Small intestine (tissue), 7 donors: ENCODE results near the gene RAE1. TPM values are rescaled to one million over a fixed set of nuclear protein-coding genes. Genes with fewer than 3 reads are reported as not detected.

Experiments used
- DNase-seq, 2 donors: peaks; one replicate each; pipeline versions ENCODE4 v3.0.0 to v3.0.0-alpha.2; 2013
- FAIRE-seq: peaks from 2 replicates; lab custom pipeline; 2012; peaks lifted over from hg19 to GRCh38; lab: Jason Lieb, UNC
- H3K27ac ChIP-seq, 3 donors: one replicate each; pipeline ENCODE4 v1.5.1; 2013; ENCODE audit warnings: low read length in 2 of 3, mild to moderate bottlenecking in 2 of 3, control low read depth in 1 of 3, inconsistent platforms in 1 of 3, low read depth in 1 of 3, moderate library complexity in 1 of 3
- H3K27me3 ChIP-seq, 3 donors: one replicate each; pipeline ENCODE4 v1.6.1; 2013; ENCODE audit warnings: low read length in 3 of 3, inconsistent platforms in 1 of 3; ENCODE audit not compliant: control insufficient read depth in 3 of 3, insufficient read depth in 3 of 3
- H3K36me3 ChIP-seq, 3 donors: one replicate each; pipeline ENCODE4 v1.6.1; 2013; ENCODE audit warnings: low read length in 3 of 3, inconsistent platforms in 1 of 3, low read depth in 1 of 3, mild to moderate bottlenecking in 1 of 3, moderate library complexity in 1 of 3; ENCODE audit not compliant: control insufficient read depth in 3 of 3, insufficient read depth in 2 of 3
- H3K4me1 ChIP-seq, 3 donors: one replicate each; pipeline ENCODE4 v1.6.1; 2013; ENCODE audit warnings: low read length in 2 of 3, inconsistent platforms in 1 of 3, low read depth in 1 of 3, mild to moderate bottlenecking in 1 of 3, moderate library complexity in 1 of 3; ENCODE audit not compliant: control insufficient read depth in 3 of 3, insufficient read depth in 2 of 3
- H3K4me3 ChIP-seq, 3 donors: one replicate each; pipeline ENCODE4 v1.5.1; 2013; ENCODE audit warnings: low read length in 3 of 3, control low read depth in 1 of 3, inconsistent platforms in 1 of 3, low read depth in 1 of 3, mild to moderate bottlenecking in 1 of 3, moderate library complexity in 1 of 3
- H3K9me3 ChIP-seq, 2 donors: one replicate each; pipeline ENCODE4 v1.6.1; 2013; ENCODE audit warnings: low read depth in 1 of 2, low read length in 1 of 2; ENCODE audit not compliant: control insufficient read depth in 2 of 2, insufficient read depth in 1 of 2
- WGBS, 3 donors: extraction: QIAGEN DNeasy Blood & Tissue Kit; methylation state at CpG; one replicate each; pipeline ENCODE4 v1.1.7; 2013; 5-methylcytosine and 5-hydroxymethylcytosine counted together
- polyA plus RNA-seq, 4 donors: library from polyadenylated mRNA; stranded (reverse) in 3 of 4; unstranded in 1 of 4; fragments of 200-250 nt in 3 of 4; fragments of 120-200 nt in 1 of 4; gene quantifications; one replicate each; pipeline versions ENCODE4 v1.2.1 to v1.2.3, GENCODE V29; 2013
- donor health status: healthy with polysubstance abuse.
- donor health status: control.
- donor health status: control.
- donor health status: Bipolar disorder and iron deficiency.
- donor health status: healthy.

RAE1 gene
- polyA plus RNA-seq, 4 donors, result 15.7 to 37.0 (median 18.6) TPM

DNA sequence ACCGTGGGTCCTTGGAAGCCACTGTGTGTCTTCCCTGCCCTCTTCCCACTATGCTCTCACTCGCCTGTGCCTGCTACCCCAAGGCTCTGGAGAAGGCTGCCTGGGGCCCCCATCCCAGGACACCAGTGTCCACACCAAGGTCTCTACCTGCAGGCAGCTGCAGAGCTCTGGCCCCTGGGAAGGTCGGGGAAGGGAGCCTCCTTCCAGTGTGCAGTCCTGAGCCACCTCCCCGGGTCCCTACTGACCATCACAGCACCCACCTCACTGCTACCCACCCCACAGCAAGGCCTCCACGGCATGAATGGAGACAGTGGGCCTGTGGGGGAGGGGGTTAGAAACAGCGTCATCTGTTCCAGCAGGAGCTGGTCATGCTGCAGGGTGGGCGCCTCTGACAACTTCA, 75.8 kb downstream of the RAE1 start:
- H3K9me3 ChIP-seq, result no peaks in the 10 kb centered on the region
- 73 to 89% (median 80%) methylated on average over 7 of the region's 7 CpGs for WGBS, 3 donors
- H3K27ac ChIP-seq, result no peak overlapping the region
- no peaks in the 10 kb centered on the region for H3K4me1 ChIP-seq
- no peaks in the 10 kb centered on the region for H3K36me3 ChIP-seq
- FAIRE-seq, result no peak
- no peaks in the 10 kb centered on the region for H3K27me3 ChIP-seq
- H3K4me3 ChIP-seq, result no peak overlapping the region
- DNase-seq, result no peak

DNA sequence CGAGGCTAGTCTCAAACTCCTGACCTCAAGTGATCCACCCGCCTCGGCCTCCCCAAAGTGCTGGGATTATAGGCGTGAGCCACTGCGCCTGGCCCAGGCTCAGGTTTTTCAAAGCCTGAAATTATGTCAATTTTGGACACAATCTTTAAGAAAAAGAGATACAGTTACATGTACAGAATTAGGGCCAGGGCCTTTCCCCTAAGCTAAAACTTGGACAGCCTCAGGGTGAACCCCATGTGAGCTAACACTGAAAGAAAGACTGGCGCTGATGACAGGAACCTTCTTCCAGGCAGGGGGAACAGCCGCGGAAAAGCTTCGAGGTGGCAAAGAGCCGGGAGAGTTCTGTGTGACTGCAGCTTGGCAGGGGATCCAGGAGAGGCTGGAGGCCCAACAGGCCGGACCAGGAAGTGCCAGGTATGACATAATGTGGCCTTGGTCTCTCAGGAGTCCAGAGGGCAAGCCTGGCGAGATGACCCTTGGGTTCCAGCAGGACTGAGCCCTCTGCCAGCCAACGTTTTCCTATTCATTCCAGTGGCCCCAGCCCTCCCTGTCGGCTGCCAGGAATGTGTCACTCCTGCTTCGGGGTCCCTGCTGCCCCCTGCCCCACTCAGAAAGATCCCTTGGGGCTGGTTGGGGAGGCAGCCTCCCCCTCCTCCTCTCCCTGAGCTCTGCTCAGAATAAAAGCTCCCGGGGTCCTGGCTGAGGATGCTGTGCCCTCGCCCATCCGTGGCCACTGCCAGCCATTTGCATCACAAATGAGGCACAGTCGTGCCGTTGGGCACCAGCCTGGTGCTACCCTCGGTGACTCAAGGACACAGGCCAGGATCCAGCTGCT, 77.5 kb downstream of the RAE1 start:
- peaks cover 0 to 3% (median 0%) of the 10 kb centered on the region in 3 donors for H3K4me1 ChIP-seq
- FAIRE-seq (no peak), DNase-seq (no peak)
- no peak overlapping the region for H3K27ac ChIP-seq
- WGBS, 3 donors, result 57 to 72% (median 64%) methylated on average over 20 to 21 of the region's 21 CpGs
- no peak overlapping the region for H3K4me3 ChIP-seq
- no peaks in the 10 kb centered on the region for H3K36me3 ChIP-seq
- no peaks in the 10 kb centered on the region for H3K27me3 ChIP-seq
- no peaks in the 10 kb centered on the region for H3K9me3 ChIP-seq

Other genes starting within 250 kb of the RAE1 start
- gene BMP7, start 84.6 kb upstream of the RAE1 start, polyA plus RNA-seq, result 1 to 10 TPM in 1 of 4 donors, under 1 TPM in 1, not detected in 2; 0.92 to 3.4 TPM
- gene SPO11, start 21.5 kb upstream of the RAE1 start, polyA plus RNA-seq, result not detected
- gene RBM38, start 40.1 kb downstream of the RAE1 start, polyA plus RNA-seq, result 10 to 100 TPM; 13.2 to 17.5 (median 15.8) TPM
- gene CTCFL, start 173.9 kb downstream of the RAE1 start, polyA plus RNA-seq, result under 1 TPM in 2 of 4 donors, not detected in 2; 0.03 TPM
- gene PCK1, start 209.9 kb downstream of the RAE1 start, polyA plus RNA-seq, result 100 to 1,000 TPM in 2 of 4 donors, 10 to 100 TPM in 1, 1 to 10 TPM in 1; 5.5 to 439 (median 97.2) TPM